ENCODE data around the gene PFDN2.

The PFDN2 gene

GRCh38 chr1:161089251-161089924 is 28.4 kb downstream of the PFDN2 start, which contains the start of gene NECTIN4:
TSS of gene NECTIN4 (minus strand) at chr1:161089558. CDS start at chr1:161089296, 262 bp downstream.
- Histone ChIP-seq H3K27me3 (ENCODE audit: insufficient read depth, low read length) (peaks cover 39% of the 10 kb centered on the region), H2AFZ (ENCODE audit: low read depth, low read length) (no peak within 1 kb of the TSS), H3K4me3 (ENCODE audit: low read length) (no peak within 1 kb of the TSS)

GRCh38 chr1:161088587-161089110 is 29.2 kb downstream of the PFDN2 start:
- Histone ChIP-seq H3K27me3 (ENCODE audit: insufficient read depth, low read length) (peaks cover 39% of the 10 kb centered on the region), H3K36me3 (ENCODE audit: insufficient read depth, low read length) (no peaks in the 10 kb centered on the region), H3K4me1 (ENCODE audit: insufficient read depth, low read length) (no peaks in the 10 kb centered on the region), H2AFZ (ENCODE audit: low read depth, low read length) (no peak overlapping the region), H3K4me3 (ENCODE audit: low read length) (no peak overlapping the region), H3K9me3 (ENCODE audit: low read length) (no peaks in the 10 kb centered on the region)

More at GRCh38 chr1:161089251-161089924, 28.4 kb downstream of the PFDN2 start, which contains the start of gene NECTIN4:
- Histone ChIP-seq H3K36me3 (ENCODE audit: insufficient read depth, low read length) (no peaks in the 10 kb centered on the region), H3K4me1 (ENCODE audit: insufficient read depth, low read length) (no peaks in the 10 kb centered on the region), H3K9me3 (ENCODE audit: low read length) (no peaks in the 10 kb centered on the region)

- H2AFZ ChIP-seq (ENCODE audit: low read depth, low read length): no peak overlapping the region
- no peak overlapping the region for H3K4me3 ChIP-seq (ENCODE audit: low read length)
- no peaks in the 10 kb centered on the region for H3K9me3 ChIP-seq (ENCODE audit: low read length)
- no peaks in the 10 kb centered on the region for H3K4me1 ChIP-seq (ENCODE audit: insufficient read depth, low read length)
- peaks cover 33% of the 10 kb centered on the region for H3K27me3 ChIP-seq (ENCODE audit: insufficient read depth, low read length)
- H3K36me3 ChIP-seq (ENCODE audit: insufficient read depth, low read length): no peaks in the 10 kb centered on the region
Observed at GRCh38 chr1:161086457-161086856, 31.4 kb downstream of the PFDN2 start.

DNA sequence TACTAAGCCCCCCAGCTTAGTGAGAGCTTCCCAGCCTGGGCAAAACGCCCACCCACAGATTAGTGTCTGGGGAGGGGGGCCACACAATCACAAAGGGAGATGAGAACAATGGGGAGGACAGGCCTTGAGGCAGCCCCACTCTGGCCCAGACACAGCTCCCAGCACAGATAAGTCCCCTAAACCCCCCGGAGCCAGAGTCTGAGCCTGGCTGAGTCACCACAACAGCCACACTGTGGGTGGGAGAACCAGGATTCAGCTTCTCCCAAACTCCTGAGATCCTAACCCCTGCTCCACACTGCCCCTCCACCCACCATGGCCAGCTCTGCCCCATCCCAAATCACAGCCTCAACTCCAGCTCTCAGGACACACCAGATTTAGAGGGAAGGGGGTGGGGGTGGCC is 32.7 kb downstream of the PFDN2 start:
- peaks cover 27% of the 10 kb centered on the region for H3K27me3 ChIP-seq (ENCODE audit: insufficient read depth, low read length)
- H3K36me3 ChIP-seq (ENCODE audit: insufficient read depth, low read length): no peaks in the 10 kb centered on the region
- no peaks in the 10 kb centered on the region for H3K9me3 ChIP-seq (ENCODE audit: low read length)
- H3K4me3 ChIP-seq (ENCODE audit: low read length): no peak overlapping the region
- peaks cover 8% of the 10 kb centered on the region for H3K4me1 ChIP-seq (ENCODE audit: insufficient read depth, low read length)
- no peak overlapping the region for H2AFZ ChIP-seq (ENCODE audit: low read depth, low read length)

DNA sequence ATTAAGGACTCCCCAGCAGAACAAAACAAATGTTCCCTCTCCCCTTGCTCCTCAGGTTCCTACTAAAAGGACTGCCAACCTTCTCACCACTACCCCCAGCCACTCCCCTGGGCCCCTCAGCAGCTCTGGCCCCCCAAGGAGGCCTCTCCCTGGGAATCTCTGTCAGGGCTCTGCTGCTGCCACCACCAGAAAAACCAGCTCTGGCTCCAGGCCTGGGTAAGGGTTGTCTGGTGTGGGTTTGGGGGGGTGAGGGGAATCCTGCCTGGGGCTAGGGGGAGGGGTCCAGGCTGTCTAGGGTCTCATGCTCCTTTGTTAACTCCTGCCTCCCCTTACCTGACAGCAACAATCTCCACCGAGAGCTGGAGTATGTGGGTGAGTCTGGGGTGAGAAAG is 33.2 kb downstream of the PFDN2 start:
- no peak overlapping the region for H2AFZ ChIP-seq (ENCODE audit: low read depth, low read length)
- no peak overlapping the region for H3K4me3 ChIP-seq (ENCODE audit: low read length)
- H3K4me1 ChIP-seq (ENCODE audit: insufficient read depth, low read length): peaks cover 10% of the 10 kb centered on the region
- peaks cover 27% of the 10 kb centered on the region for H3K27me3 ChIP-seq (ENCODE audit: insufficient read depth, low read length)
- no peaks in the 10 kb centered on the region for H3K9me3 ChIP-seq (ENCODE audit: low read length)
- H3K36me3 ChIP-seq (ENCODE audit: insufficient read depth, low read length): no peaks in the 10 kb centered on the region

GRCh38 chr1:161083748-161084596 is 33.9 kb downstream of the PFDN2 start:
- no peaks in the 10 kb centered on the region for H3K9me3 ChIP-seq (ENCODE audit: low read length)
- no peak overlapping the region for H3K4me3 ChIP-seq (ENCODE audit: low read length)

GRCh38 chr1:161082996-161083747 is 34.7 kb downstream of the PFDN2 start:
- H3K4me1 ChIP-seq (ENCODE audit: insufficient read depth, low read length): peaks cover 10% of the 10 kb centered on the region
- no peak overlapping the region for H3K4me3 ChIP-seq (ENCODE audit: low read length)
- H3K36me3 ChIP-seq (ENCODE audit: insufficient read depth, low read length): no peaks in the 10 kb centered on the region
- peaks cover 17% of the 10 kb centered on the region for H3K27me3 ChIP-seq (ENCODE audit: insufficient read depth, low read length)
- H2AFZ ChIP-seq (ENCODE audit: low read depth, low read length): no peak overlapping the region
- no peaks in the 10 kb centered on the region for H3K9me3 ChIP-seq (ENCODE audit: low read length)

More at GRCh38 chr1:161083748-161084596, 33.9 kb downstream of the PFDN2 start:
- Histone ChIP-seq H3K27me3 (ENCODE audit: insufficient read depth, low read length) (peaks cover 25% of the 10 kb centered on the region), H2AFZ (ENCODE audit: low read depth, low read length) (no peak overlapping the region), H3K36me3 (ENCODE audit: insufficient read depth, low read length) (no peaks in the 10 kb centered on the region), H3K4me1 (ENCODE audit: insufficient read depth, low read length) (peaks cover 10% of the 10 kb centered on the region)

- Histone ChIP-seq H3K4me1 (ENCODE audit: insufficient read depth, low read length) (peaks cover 10% of the 10 kb centered on the region), H2AFZ (ENCODE audit: low read depth, low read length) (no peak overlapping the region), H3K36me3 (ENCODE audit: insufficient read depth, low read length) (no peaks in the 10 kb centered on the region), H3K4me3 (ENCODE audit: low read length) (no peak overlapping the region), H3K9me3 (ENCODE audit: low read length) (no peaks in the 10 kb centered on the region), H3K27me3 (ENCODE audit: insufficient read depth, low read length) (peaks cover 10% of the 10 kb centered on the region)
Observed at GRCh38 chr1:161082483-161082882, 35.4 kb downstream of the PFDN2 start.

GRCh38 chr1:161081519-161081918 is 36.3 kb downstream of the PFDN2 start:
- H2AFZ ChIP-seq (ENCODE audit: low read depth, low read length): no peak overlapping the region
- H3K9me3 ChIP-seq (ENCODE audit: low read length): no peaks in the 10 kb centered on the region
- no peak overlapping the region for H3K4me3 ChIP-seq (ENCODE audit: low read length)
- no peaks in the 10 kb centered on the region for H3K36me3 ChIP-seq (ENCODE audit: insufficient read depth, low read length)
- H3K4me1 ChIP-seq (ENCODE audit: insufficient read depth, low read length): peaks cover 10% of the 10 kb centered on the region
- H3K27me3 ChIP-seq (ENCODE audit: insufficient read depth, low read length): peaks cover 7% of the 10 kb centered on the region

- Histone ChIP-seq H3K27me3 (ENCODE audit: insufficient read depth, low read length) (no peaks in the 10 kb centered on the region), H3K4me1 (ENCODE audit: insufficient read depth, low read length) (peaks cover 10% of the 10 kb centered on the region), H3K4me3 (ENCODE audit: low read length) (no peak overlapping the region), H3K9me3 (ENCODE audit: low read length) (no peaks in the 10 kb centered on the region), H3K36me3 (ENCODE audit: insufficient read depth, low read length) (no peaks in the 10 kb centered on the region), H2AFZ (ENCODE audit: low read depth, low read length) (no peak overlapping the region)
Observed at GRCh38 chr1:161080441-161081405, 37.1 kb downstream of the PFDN2 start.

DNA sequence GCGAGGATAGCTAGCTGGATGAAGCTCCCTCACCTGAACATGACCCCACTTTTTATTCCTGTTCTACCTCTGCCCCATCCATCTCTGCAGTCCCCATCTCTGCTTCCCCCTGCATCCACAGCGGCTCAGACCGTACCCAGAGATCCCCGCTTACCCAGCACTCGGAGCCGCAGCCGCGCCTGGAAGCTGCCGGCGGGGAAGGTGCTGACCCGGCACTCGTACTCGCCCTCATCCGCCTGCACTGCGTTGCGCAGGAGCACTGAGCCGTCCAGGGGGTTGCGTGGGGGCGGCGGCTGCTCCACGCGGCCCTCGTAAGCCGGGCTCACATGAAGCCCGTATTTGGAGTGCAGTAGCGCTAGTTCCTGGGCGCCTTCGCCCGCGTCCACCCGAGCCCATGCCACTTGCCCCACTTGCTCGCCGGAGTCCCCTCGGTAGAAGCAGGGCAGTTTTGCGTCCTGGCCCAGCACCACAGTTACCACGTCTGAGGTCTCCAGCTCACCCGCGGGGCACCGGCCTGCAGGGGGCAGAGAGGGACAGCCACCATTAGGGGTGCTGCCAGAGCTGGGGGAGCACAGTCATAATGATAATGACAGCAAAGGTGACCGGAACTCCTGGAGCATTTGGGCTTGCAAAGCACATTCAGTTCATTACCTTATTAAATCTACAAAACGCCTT is 38.3 kb downstream of the PFDN2 start:
- Histone ChIP-seq H3K27me3 (ENCODE audit: insufficient read depth, low read length) (no peaks in the 10 kb centered on the region), H3K9me3 (ENCODE audit: low read length) (no peaks in the 10 kb centered on the region), H3K4me1 (ENCODE audit: insufficient read depth, low read length) (peaks cover 10% of the 10 kb centered on the region), H2AFZ (ENCODE audit: low read depth, low read length) (no peak overlapping the region), H3K4me3 (ENCODE audit: low read length) (no peak overlapping the region), H3K36me3 (ENCODE audit: insufficient read depth, low read length) (no peaks in the 10 kb centered on the region)
